Peyer's patch (tissue), 4 donors: ENCODE data around the gene DUOX1.

Experiments
- POLR2A ChIP-seq, 2 donors: fragments of 450-650 bp; IDR thresholded peaks; one replicate each; pipeline ENCODE4 v1.5.1; 2017; ENCODE audit warnings: antibody characterized with exemption in 2 of 2, mild to moderate bottlenecking in 2 of 2, moderate library complexity in 2 of 2
- TF ChIP-seq, protein P1 (sequence below), 6 experiments: fragments of 450-650 bp in 4 of 6; fragments of 200-600 bp in 2 of 6; sonication (generic) in 1 of 6; IDR thresholded peaks; one replicate each; pipeline ENCODE4 v1.5.1; 2017 to 2019; ENCODE audit warnings: antibody characterized with exemption in 6 of 6, mild to moderate bottlenecking in 3 of 6, moderate library complexity in 1 of 6

DNA sequence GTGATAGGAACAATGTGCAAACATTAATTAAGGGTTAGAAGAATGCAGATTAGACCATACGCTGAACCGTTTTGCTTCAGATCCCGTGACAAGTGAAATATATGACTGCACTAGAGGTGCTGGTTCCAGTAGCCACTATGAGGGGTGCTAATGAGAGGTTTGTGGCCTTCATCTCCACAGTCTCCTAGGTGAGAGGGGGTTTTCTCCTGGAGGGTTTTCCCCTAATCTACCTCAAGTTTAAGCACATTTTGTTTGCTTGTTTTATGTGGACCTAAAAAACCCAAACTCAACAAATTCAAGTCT is 71.7 kb downstream of the DUOX1 start:
- no peak for TF ChIP-seq POLR2A (IDR thresholded peaks at IDR 0.05)
- TF ChIP-seq, protein P1, sequence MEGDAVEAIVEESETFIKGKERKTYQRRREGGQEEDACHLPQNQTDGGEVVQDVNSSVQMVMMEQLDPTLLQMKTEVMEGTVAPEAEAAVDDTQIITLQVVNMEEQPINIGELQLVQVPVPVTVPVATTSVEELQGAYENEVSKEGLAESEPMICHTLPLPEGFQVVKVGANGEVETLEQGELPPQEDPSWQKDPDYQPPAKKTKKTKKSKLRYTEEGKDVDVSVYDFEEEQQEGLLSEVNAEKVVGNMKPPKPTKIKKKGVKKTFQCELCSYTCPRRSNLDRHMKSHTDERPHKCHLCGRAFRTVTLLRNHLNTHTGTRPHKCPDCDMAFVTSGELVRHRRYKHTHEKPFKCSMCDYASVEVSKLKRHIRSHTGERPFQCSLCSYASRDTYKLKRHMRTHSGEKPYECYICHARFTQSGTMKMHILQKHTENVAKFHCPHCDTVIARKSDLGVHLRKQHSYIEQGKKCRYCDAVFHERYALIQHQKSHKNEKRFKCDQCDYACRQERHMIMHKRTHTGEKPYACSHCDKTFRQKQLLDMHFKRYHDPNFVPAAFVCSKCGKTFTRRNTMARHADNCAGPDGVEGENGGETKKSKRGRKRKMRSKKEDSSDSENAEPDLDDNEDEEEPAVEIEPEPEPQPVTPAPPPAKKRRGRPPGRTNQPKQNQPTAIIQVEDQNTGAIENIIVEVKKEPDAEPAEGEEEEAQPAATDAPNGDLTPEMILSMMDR (IDR thresholded peaks at IDR 0.05) = no peak
